Measurements from ENCODE around the gene MRPL42. TPM values are rescaled to one million over a fixed set of nuclear protein-coding genes. Genes with fewer than 3 reads are reported as not detected.

The MRPL42 gene
- total RNA-seq, 2 experiments from 2014 or later: 39.0 to 39.3 TPM

GRCh38 chr12:93441617-93442410 is 25.5 kb upstream of the MRPL42 start, which contains the start of gene UBE2N:
Gene UBE2N (minus strand): TSS chr12:93441947. CDS start chr12:93441884, 63 bp downstream.
- H3K27me3 ChIP-seq (ENCODE audit: control insufficient read depth in 1 of 2, insufficient read depth in 2 of 2, low read length in 2 of 2): no peaks in the 10 kb centered on the region
- no peaks in the 10 kb centered on the region for H3K9me3 Mint-ChIP-seq
- H3K4me1 ChIP-seq (ENCODE audit: insufficient read depth, low read length): peaks cover 29% of the 10 kb centered on the region
- H3K4me1 Mint-ChIP-seq (ENCODE audit: low read depth): peaks cover 53% of the 10 kb centered on the region
- DNase-seq (peak; percentile 92 to 98 (median 95)), ATAC-seq (ENCODE audit: poor library complexity) (peak; percentile 81)
- H3K36me3 Mint-ChIP-seq (ENCODE audit: low read depth): peaks cover 10% of the 10 kb centered on the region
- ChIA-PET CTCF (interaction anchor here (1.1 to 2.7 kb wide), 2 partner anchors 26 to 660 kb away, joined by 3 to 9 read pairs; partner anchors contain the start of gene MRPL42), POLR2A (interaction anchor here (0.6 to 2.4 kb wide), 16 partner anchors 14 to 1296 kb away, joined by 3 to 22 read pairs (median 4); partner anchors contain the start of genes BTG1, CRADD, EEA1 and MRPL42)
- no peaks in the 10 kb centered on the region for H3K27me3 Mint-ChIP-seq
- TF ChIP-seq CTCF (IDR thresholded peaks at IDR 0.05): no peak
- peak within 1 kb of the TSS; percentile 76 for H3K4me3 ChIP-seq (ENCODE audit: low read length)
- no peaks in the 10 kb centered on the region for H3K9me3 ChIP-seq (ENCODE audit: control insufficient read depth in 1 of 2, insufficient read depth in 1 of 2, low read length in 2 of 2)
- H3K27ac Mint-ChIP-seq: peak within 1 kb of the TSS; percentile 93
- intact Hi-C loops (cut with DNase I, micrococcal nuclease): loop anchor here (1.0 to 10.0 kb wide), 6 partner anchors 25 to 1017 kb away; partner anchors contain the start of genes CEP83 (in 1 of the 2), CRADD (in 1 of the 2), EEA1 (in 1 of the 2) and MRPL42 (in 1 of the 2)
- H3K4me3 Mint-ChIP-seq: peak within 1 kb of the TSS; percentile 96
- H3K27ac ChIP-seq (ENCODE audit: low read depth in 1 of 2, low read length in 2 of 2): peak within 1 kb of the TSS; percentile 89 to 91
- H3K36me3 ChIP-seq (ENCODE audit: insufficient read depth, low read length): no peaks in the 10 kb centered on the region

GRCh38 chr12:93442411-93443340 is 24.6 kb upstream of the MRPL42 start:
- POLR2A ChIA-PET: interaction anchor here (0.6 to 2.4 kb wide), 12 partner anchors 16 to 1297 kb away, joined by 3 to 22 read pairs (median 6); partner anchors contain the start of genes BTG1, CRADD, EEA1 and MRPL42
- no peak for ATAC-seq (ENCODE audit: poor library complexity)
- Mint-ChIP-seq H3K36me3 (ENCODE audit: low read depth) (peaks cover 10% of the 10 kb centered on the region), H3K4me1 (ENCODE audit: low read depth) (peaks cover 51% of the 10 kb centered on the region), H3K27me3 (no peaks in the 10 kb centered on the region), H3K27ac (peak overlapping the region; percentile 91), H3K4me3 (peak overlapping the region; percentile 89), H3K9me3 (no peaks in the 10 kb centered on the region)
- intact Hi-C loops (cut with DNase I, micrococcal nuclease): loop anchor here (1.0 to 10.0 kb wide), 5 partner anchors 25 to 515 kb away; partner anchors contain the start of genes CRADD (in 1 of the 2), EEA1 (in 1 of the 2), MRPL42 (in 1 of the 2) and NUDT4 (in 1 of the 2)
- no peaks in the 10 kb centered on the region for H3K36me3 ChIP-seq (ENCODE audit: insufficient read depth, low read length)
- peaks cover 27% of the 10 kb centered on the region for H3K4me1 ChIP-seq (ENCODE audit: insufficient read depth, low read length)
- H3K27me3 ChIP-seq (ENCODE audit: control insufficient read depth in 1 of 2, insufficient read depth in 2 of 2, low read length in 2 of 2): no peaks in the 10 kb centered on the region
- TF ChIP-seq CTCF (IDR thresholded peaks at IDR 0.05): no peak
- no peaks in the 10 kb centered on the region for H3K9me3 ChIP-seq (ENCODE audit: control insufficient read depth in 1 of 2, insufficient read depth in 1 of 2, low read length in 2 of 2)
- peak overlapping the region; percentile 89 to 91 for H3K27ac ChIP-seq (ENCODE audit: low read depth in 1 of 2, low read length in 2 of 2)
- H3K4me3 ChIP-seq (ENCODE audit: low read length): peak overlapping the region; percentile 76
- peak in 1 of 14 experiments; percentile 24 for DNase-seq
- CTCF ChIA-PET: interaction anchor here (1.1 to 2.7 kb wide), 2 partner anchors 25 to 659 kb away, joined by 3 to 9 read pairs; partner anchors contain the start of gene MRPL42

All from CD4-positive, alpha-beta T cell (primary cell).